B cell (primary cell): ENCODE results near the gene COX10. TPM values are rescaled to one million over a fixed set of nuclear protein-coding genes. Genes with fewer than 3 reads are reported as not detected.

Source experiments
- ATAC-seq: fragments of 200-7000 bp; cut with Tn5 transposase; one replicate; pipeline ENCODE4 v1.10.0; 2021; ENCODE audit warnings: low read depth, mild to moderate bottlenecking, moderate number of reproducible peaks, moderate library complexity
- CTCF ChIA-PET: fragments of 350-600 bp; sonication (Branson Sonifier 250); formaldehyde crosslinking; loops from one replicate; lab custom pipeline; 2021; ENCODE audit warnings: antibody characterized with exemption, inconsistent platforms; lab: Charles Lee
- POLR2A ChIA-PET: fragments of 350-600 bp; sonication (Branson Sonifier 250); formaldehyde crosslinking; loops from one replicate; lab custom pipeline; 2021; ENCODE audit warnings: antibody characterized with exemption; lab: Charles Lee
- DNase-seq: peaks from one replicate; pipeline ENCODE4 v3.0.0; 2013
- H2AFZ ChIP-seq: 2 replicates; pipeline ENCODE4 v1.6.1; 2012; ENCODE audit warnings: mild to moderate bottlenecking, low read depth, low read length; ENCODE audit not compliant: insufficient read depth, poor library complexity, severe bottlenecking
- H3K27ac ChIP-seq, 2 donors: 1 replicate in 1 of 2; 2 replicates in 1 of 2; pipeline ENCODE4 v1.5.1; 2012 to 2013; ENCODE audit warnings: low read length in 2 of 2, mild to moderate bottlenecking in 2 of 2, moderate library complexity in 1 of 2
- H3K27me3 ChIP-seq, 4 experiments: fragments of 200-600 bp in 1 of 4; sonication (generic) in 1 of 4; replicated peaks in 1 of 4; 1 replicate in 2 of 4; 2 replicates in 2 of 4; pipeline versions ENCODE4 v1.6.1 to v1.7.0; 2013 to 2016; ENCODE audit warnings: low read length in 3 of 4, mild to moderate bottlenecking in 2 of 4, mixed read lengths in 1 of 4, moderate library complexity in 1 of 4; ENCODE audit not compliant: insufficient read depth in 4 of 4, control insufficient read depth in 3 of 4; ENCODE audit errors: control extremely low read depth in 1 of 4
- H3K36me3 ChIP-seq, 2 experiments: replicated peaks in 1 of 2; 1 replicate in 1 of 2; 2 replicates in 1 of 2; pipeline versions ENCODE4 v1.6.1 to v1.7.1; 2013; ENCODE audit warnings: low read length in 1 of 2; ENCODE audit not compliant: insufficient read depth in 2 of 2, control insufficient read depth in 1 of 2; ENCODE audit errors: control extremely low read depth in 1 of 2, extremely low read depth in 1 of 2
- H3K4me1 ChIP-seq, 2 donors: fragments of 200-600 bp in 1 of 2; sonication (generic) in 1 of 2; 1 replicate in 1 of 2; 2 replicates in 1 of 2; pipeline versions ENCODE4 v1.5.1 to v1.6.1; 2013 to 2017; ENCODE audit warnings: low read length in 2 of 2; ENCODE audit not compliant: control insufficient read depth in 2 of 2, insufficient read depth in 2 of 2
- H3K4me2 ChIP-seq: replicated peaks from 2 replicates; pipeline ENCODE3; 2012; ENCODE audit warnings: mild to moderate bottlenecking, low read depth, low read length; ENCODE audit not compliant: poor library complexity, severe bottlenecking
- H3K4me3 ChIP-seq, 5 experiments: fragments of 200-600 bp in 1 of 5; sonication (generic) in 1 of 5; 1 replicate in 3 of 5; 2 replicates in 2 of 5; pipeline versions ENCODE4 v1.5.1 to v1.7.0; 2011 to 2016; ENCODE audit warnings: low read length in 4 of 5, mild to moderate bottlenecking in 4 of 5, low read depth in 2 of 5, control low read depth in 1 of 5, moderate library complexity in 1 of 5; ENCODE audit not compliant: insufficient read depth in 1 of 5; ENCODE audit errors: control extremely low read depth in 1 of 5, extremely low read depth in 1 of 5
- H3K79me2 ChIP-seq: fragments of 200-600 bp; sonication (generic); one replicate; pipeline ENCODE4 v1.6.0; 2016; ENCODE audit warnings: low read length; ENCODE audit not compliant: control insufficient read depth, insufficient read depth
- H3K9ac ChIP-seq: fragments of 200-600 bp; sonication (generic); 2 replicates; pipeline ENCODE4 v1.6.1; 2017; ENCODE audit warnings: mild to moderate bottlenecking, low read length, moderate library complexity
- H3K9me3 ChIP-seq, 3 donors: one replicate each; pipeline versions ENCODE4 v1.6.1 to v1.7.1; 2013; ENCODE audit warnings: low read length in 2 of 3; ENCODE audit not compliant: control insufficient read depth in 2 of 3, insufficient read depth in 1 of 3; ENCODE audit errors: control extremely low read depth in 1 of 3
- H4K20me1 ChIP-seq: 2 replicates; pipeline ENCODE4 v1.6.0; 2012; ENCODE audit warnings: mild to moderate bottlenecking, low read length; ENCODE audit not compliant: insufficient read depth, control insufficient read depth, poor library complexity, severe bottlenecking
- H3K27ac Mint-ChIP-seq: one replicate; pipeline ENCODE4 v1.8.0; 2021; ENCODE audit warnings: mixed read lengths
- H3K27me3 Mint-ChIP-seq: one replicate; pipeline ENCODE4 v1.8.0; 2021; ENCODE audit warnings: mixed read lengths
- H3K4me1 Mint-ChIP-seq: one replicate; pipeline ENCODE4 v1.8.0; 2021; ENCODE audit warnings: mixed read lengths
- H3K4me3 Mint-ChIP-seq: one replicate; pipeline ENCODE4 v1.8.0; 2021; ENCODE audit warnings: mixed read lengths
- H3K9me3 Mint-ChIP-seq: one replicate; pipeline ENCODE4 v1.8.0; 2022; ENCODE audit warnings: mixed read lengths; ENCODE audit not compliant: insufficient read depth
- CTCF ChIP-seq: fragments of 200-600 bp; IDR thresholded peaks from one replicate; pipeline ENCODE4 v1.8.0; 2022; ENCODE audit warnings: antibody characterized with exemption, mild to moderate bottlenecking
- EZH2 ChIP-seq: IDR thresholded peaks from 2 replicates; pipeline ENCODE4 v1.6.1; 2012; ENCODE audit warnings: borderline replicate concordance, low read depth, mild to moderate bottlenecking, moderate library complexity, low read length; ENCODE audit not compliant: insufficient read depth, poor library complexity, severe bottlenecking
- WGBS: methylation state at CpG from one replicate; pipeline ENCODE4 v1.1.5; 2013; ENCODE audit warnings: missing lambda C conversion rate; ENCODE audit not compliant: insufficient coverage; 5-methylcytosine and 5-hydroxymethylcytosine counted together
- intact Hi-C: fragments of 100-400 bp; cut with micrococcal nuclease; formaldehyde crosslinking; loops from one replicate; pipeline ENCODE4 v1.10.0; 2022
- polyA plus RNA-seq: library from polyadenylated mRNA; depleted of rRNA; stranded (reverse); fragments of >200 nt; gene quantifications from 2 replicates; pipeline ENCODE4 v1.2.3, GENCODE V29; 2012
- total RNA-seq, 2 donors: library from RNA; stranded (reverse); fragments of 120-200 nt in 1 of 2; gene quantifications; 1 replicate in 1 of 2; 2 replicates in 1 of 2; pipeline versions ENCODE4 v1.2.3 to v1.2.4, GENCODE V29; 2013 to 2022

Gene COX10
- total and polyA plus RNA-seq, 2 donors (not counting 1 experiment from before 2014, with no cell fraction given), result 21.8 to 23.3 TPM

DNA sequence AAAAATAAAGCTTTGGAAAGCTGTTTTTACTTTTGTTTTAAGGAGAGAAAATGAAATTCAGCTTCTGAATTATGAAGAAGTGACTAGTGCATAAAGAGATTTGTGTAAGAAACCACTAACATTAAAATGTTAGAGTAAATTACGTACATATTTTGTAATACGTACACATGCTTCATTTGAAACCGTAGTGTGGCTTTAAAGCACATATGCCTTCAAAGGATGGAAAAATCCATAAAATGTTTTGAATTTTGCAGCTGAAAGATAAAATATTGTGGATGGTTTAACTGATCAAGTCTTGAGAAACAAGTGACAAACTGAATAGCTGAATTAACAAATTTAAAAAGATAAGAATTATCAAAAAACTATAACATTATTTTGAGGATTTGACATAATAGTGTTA, 35.4 kb downstream of the COX10 start:
- CTCF ChIA-PET, result no interaction called here
- no CpG with 5 or more reads among the region's 3 CpGs for WGBS

DNA sequence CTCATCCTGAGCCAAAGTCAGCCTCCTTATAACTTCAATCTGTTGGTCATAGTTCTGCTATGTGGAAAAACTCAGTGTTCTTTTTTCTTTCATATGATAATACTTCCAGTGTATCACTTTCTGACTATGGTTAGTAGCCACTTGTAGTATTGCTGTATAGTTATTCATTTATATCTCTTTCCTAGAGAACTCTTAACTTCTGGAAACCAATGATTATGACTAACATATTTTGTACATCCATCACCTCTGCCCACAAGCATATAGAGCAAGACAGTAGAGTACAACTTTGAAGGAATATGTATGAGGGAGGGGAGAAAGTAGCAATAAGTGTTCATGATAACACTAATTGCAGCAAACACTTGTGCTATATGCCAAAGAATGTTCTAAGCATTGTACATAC, 38.6 kb downstream of the COX10 start:
- no peak overlapping the region for H3K9ac ChIP-seq
- H3K27me3 ChIP-seq, result no peaks in the 10 kb centered on the region
- ATAC-seq, result no peak
- ChIA-PET POLR2A (no interaction called here), CTCF (no interaction called here)
- intact Hi-C loops, result no loop called here
- no peak overlapping the region for H2AFZ ChIP-seq
- H4K20me1 ChIP-seq, result no peaks in the 10 kb centered on the region
- H3K79me2 ChIP-seq, result peaks cover 13% of the 10 kb centered on the region
- Mint-ChIP-seq H3K27ac (no peak overlapping the region), H3K4me3 (no peak overlapping the region), H3K4me1 (peaks cover 12% of the 10 kb centered on the region), H3K9me3 (no peaks in the 10 kb centered on the region), H3K27me3 (no peaks in the 10 kb centered on the region)
- no peaks in the 10 kb centered on the region for H3K9me3 ChIP-seq
- H3K4me3 ChIP-seq, result no peak overlapping the region
- TF ChIP-seq CTCF (no peak), EZH2 (no peak)
- H3K4me1 ChIP-seq, result no peaks in the 10 kb centered on the region
- H3K27ac ChIP-seq, result no peak overlapping the region
- no peak overlapping the region for H3K4me2 ChIP-seq
- no peaks in the 10 kb centered on the region for H3K36me3 ChIP-seq
- DNase-seq, result no peak

More for the DNA sequence above, 35.4 kb downstream of the COX10 start:
- Histone ChIP-seq H3K9me3 (no peaks in the 10 kb centered on the region), H3K9ac (no peak overlapping the region), H3K36me3 (peaks cover 0 to 5% of the 10 kb centered on the region in 2 experiments), H2AFZ (no peak overlapping the region), H3K79me2 (peaks cover 17% of the 10 kb centered on the region), H3K27me3 (no peaks in the 10 kb centered on the region), H3K4me3 (no peak overlapping the region), H4K20me1 (no peaks in the 10 kb centered on the region), H3K4me1 (no peaks in the 10 kb centered on the region), H3K4me2 (no peak overlapping the region), H3K27ac (no peak overlapping the region)
- TF ChIP-seq EZH2 (no peak), CTCF (no peak)
- ATAC-seq (no peak), DNase-seq (no peak)
- Mint-ChIP-seq H3K27me3 (no peaks in the 10 kb centered on the region), H3K4me1 (peaks cover 12% of the 10 kb centered on the region), H3K9me3 (no peaks in the 10 kb centered on the region), H3K27ac (no peak overlapping the region), H3K4me3 (no peak overlapping the region)
- intact Hi-C loops, result no loop called here
- POLR2A ChIA-PET, result no interaction called here
